Lower leg skin (tissue), 4 donors: ENCODE data around the gene ARMS2. TPM values are rescaled to one million over a fixed set of nuclear protein-coding genes. Genes with fewer than 3 reads are reported as not detected.

Experiments used
- DNase-seq, 2 donors: peaks; one replicate each; pipeline ENCODE4 v3.0.0-alpha.2; 2019; ENCODE audit warnings: low spot score in 2 of 2
- H3K4me3 ChIP-seq: fragments of 200-600 bp; sonication (generic); 2 replicates; pipeline ENCODE4 v1.5.1; 2017; ENCODE audit warnings: mild to moderate bottlenecking, low read depth; ENCODE audit not compliant: poor library complexity, severe bottlenecking
- POLR2A ChIP-seq, 2 donors: fragments of 450-650 bp; IDR thresholded peaks; one replicate each; pipeline ENCODE4 v1.6.1; 2016 to 2017; ENCODE audit warnings: antibody characterized with exemption in 2 of 2, mild to moderate bottlenecking in 1 of 2, moderate library complexity in 1 of 2
- WGBS, 2 donors: methylation state at CpG; one replicate each; pipeline ENCODE4 v1.1.5; 2018; 5-methylcytosine and 5-hydroxymethylcytosine counted together
- intact Hi-C: fragments of 100-400 bp; cut with DNase I; formaldehyde crosslinking; loops from one replicate; pipeline ENCODE4 v1.15.0; 2023; ENCODE audit warnings: low total_unique reads
- microRNA-seq, 2 donors: library from miRNA; unstranded; fragments of <30 nt; microRNA quantifications; one replicate each; pipeline ENCODE4, GENCODE V29; 2016; ENCODE audit warnings: borderline replicate concordance in 2 of 2, borderline number of aligned reads in 1 of 2
- total RNA-seq, 4 donors: library from RNA; depleted of rRNA; stranded (reverse); fragments of >200 nt; gene quantifications; one replicate each; pipeline ENCODE4 v1.1.0, GENCODE V29; 2016
- TF ChIP-seq, protein P1 (sequence below), 3 donors: fragments of 450-650 bp; IDR thresholded peaks; one replicate each; pipeline ENCODE4 v1.5.1; 2016; ENCODE audit warnings: antibody characterized with exemption in 3 of 3, mild to moderate bottlenecking in 3 of 3, moderate library complexity in 2 of 3

The ARMS2 gene
- total RNA-seq, 4 donors from 2014 or later = not detected

DNA sequence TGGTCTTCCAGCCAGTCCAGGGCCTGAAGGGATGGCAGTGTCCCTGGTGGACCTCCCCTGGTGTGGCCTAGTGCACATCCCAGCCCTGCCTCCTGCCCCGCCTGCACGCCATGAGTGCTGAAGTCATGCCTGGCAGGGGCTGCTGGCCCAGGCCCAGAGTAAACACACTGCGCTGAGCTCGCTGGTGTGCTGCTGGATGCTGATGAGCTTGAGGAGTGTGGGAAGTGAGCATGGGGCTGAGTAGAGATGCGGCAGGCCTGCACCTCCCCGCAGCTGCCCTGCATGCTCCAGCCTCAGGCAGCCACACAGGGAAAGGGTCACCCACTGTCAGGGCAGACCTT lies 50.1 kb downstream of the ARMS2 start:
- 24 to 30% methylated on average over 5 to 6 of the region's 6 CpGs for WGBS, 2 donors
- no peak overlapping the region for H3K4me3 ChIP-seq
- intact Hi-C loops = no loop called here
- TF ChIP-seq POLR2A (IDR thresholded peaks at IDR 0.05) = no peak
- TF ChIP-seq, protein P1, sequence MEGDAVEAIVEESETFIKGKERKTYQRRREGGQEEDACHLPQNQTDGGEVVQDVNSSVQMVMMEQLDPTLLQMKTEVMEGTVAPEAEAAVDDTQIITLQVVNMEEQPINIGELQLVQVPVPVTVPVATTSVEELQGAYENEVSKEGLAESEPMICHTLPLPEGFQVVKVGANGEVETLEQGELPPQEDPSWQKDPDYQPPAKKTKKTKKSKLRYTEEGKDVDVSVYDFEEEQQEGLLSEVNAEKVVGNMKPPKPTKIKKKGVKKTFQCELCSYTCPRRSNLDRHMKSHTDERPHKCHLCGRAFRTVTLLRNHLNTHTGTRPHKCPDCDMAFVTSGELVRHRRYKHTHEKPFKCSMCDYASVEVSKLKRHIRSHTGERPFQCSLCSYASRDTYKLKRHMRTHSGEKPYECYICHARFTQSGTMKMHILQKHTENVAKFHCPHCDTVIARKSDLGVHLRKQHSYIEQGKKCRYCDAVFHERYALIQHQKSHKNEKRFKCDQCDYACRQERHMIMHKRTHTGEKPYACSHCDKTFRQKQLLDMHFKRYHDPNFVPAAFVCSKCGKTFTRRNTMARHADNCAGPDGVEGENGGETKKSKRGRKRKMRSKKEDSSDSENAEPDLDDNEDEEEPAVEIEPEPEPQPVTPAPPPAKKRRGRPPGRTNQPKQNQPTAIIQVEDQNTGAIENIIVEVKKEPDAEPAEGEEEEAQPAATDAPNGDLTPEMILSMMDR (IDR thresholded peaks at IDR 0.05) = no peak
- DNase-seq = peak; percentile 63 to 92

DNA sequence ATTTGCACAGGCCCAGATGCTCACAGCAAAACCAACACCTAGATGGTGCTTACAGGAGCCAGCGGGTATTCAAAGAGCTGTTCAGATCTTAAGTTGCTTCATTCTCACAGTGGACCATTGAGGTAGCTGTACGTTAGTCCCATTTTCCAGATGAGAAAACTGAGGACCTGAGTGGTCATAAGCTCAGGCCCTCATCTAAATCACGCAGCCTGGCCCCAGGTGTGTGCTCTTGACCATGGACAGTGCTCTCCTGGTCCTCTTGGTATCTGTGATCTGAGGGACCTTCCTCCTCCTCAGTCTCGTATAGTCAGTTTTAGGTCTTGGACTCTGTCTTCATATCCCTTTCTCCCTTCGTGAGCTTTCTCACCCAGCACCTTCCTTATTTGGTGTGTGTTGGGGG lies 50.6 kb downstream of the ARMS2 start:
- intact Hi-C loops = no loop called here
- H3K4me3 ChIP-seq = no peak overlapping the region
- TF ChIP-seq, protein P1 (IDR thresholded peaks at IDR 0.05) = no peak
- TF ChIP-seq POLR2A (IDR thresholded peaks at IDR 0.05) = no peak
- WGBS, 2 donors = 96 to 98% methylated on average over 5 of the region's 5 CpGs
- DNase-seq = no peak

DNA sequence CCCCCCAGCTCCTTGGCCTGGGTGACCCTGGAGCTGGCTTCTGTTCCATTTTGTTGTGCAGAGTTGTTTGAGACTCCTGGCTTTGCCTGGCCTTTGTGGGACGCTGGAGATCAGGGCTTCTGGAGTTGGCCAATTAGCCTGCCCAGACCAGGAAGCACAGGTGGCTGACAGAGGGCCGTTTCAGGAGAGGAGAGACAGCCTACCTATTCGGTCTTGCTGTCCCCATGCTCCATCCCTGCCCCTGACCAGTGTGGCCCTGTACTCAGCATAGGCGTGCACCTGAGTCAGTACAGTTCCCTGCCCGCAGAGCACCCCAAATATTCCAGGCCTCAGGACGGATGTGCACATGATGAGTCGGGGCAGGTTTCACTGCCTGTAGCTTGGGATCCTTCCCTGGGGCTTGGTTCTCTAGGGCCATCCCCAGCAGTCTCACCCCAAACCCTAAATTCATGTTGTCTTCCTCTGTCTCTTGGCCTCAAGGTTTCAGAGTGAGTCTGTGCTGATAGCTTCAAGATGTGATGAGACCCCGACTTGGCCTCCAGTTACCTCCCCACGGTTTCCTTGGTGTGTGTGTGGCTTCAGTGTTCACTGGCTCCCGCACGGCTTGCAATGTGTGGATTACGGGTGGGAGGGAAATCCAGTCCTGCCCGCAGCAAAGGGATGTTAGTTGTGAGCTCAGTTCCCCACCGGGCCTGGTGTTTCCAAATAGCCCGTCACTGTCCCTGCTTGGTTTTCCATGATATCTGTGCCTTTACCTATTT lies 51.6 kb downstream of the ARMS2 start:
- intact Hi-C loops = no loop called here
- no peak for DNase-seq
- no peak overlapping the region for H3K4me3 ChIP-seq
- TF ChIP-seq POLR2A (IDR thresholded peaks at IDR 0.05) = no peak
- TF ChIP-seq, protein P1 (IDR thresholded peaks at IDR 0.05) = no peak
- 88 to 95% methylated on average over 15 of the region's 15 CpGs for WGBS, 2 donors

Small RNAs within 50 kb of the gene (microRNA-seq; reads per million reads assigned to microRNA genes)
- gene MIR3941 = 0 to 0.57 reads per million in 2 donors

Other genes starting within 250 kb of the ARMS2 start
- 10 to 100 TPM in 2 of 4 donors, 1 to 10 TPM in 2; 2.7 to 16.4 (median 9.0) TPM for gene BTBD16, start 183.4 kb upstream of the ARMS2 start, total RNA-seq
- gene PLEKHA1, start 79.9 kb upstream of the ARMS2 start, total RNA-seq = 100 to 1,000 TPM in 2 of 4 donors, 10 to 100 TPM in 2; 83.6 to 116 (median 105) TPM
- gene HTRA1, start 6.9 kb downstream of the ARMS2 start, total RNA-seq = 100 to 1,000 TPM in 1 of 4 donors, 10 to 100 TPM in 3; 71.0 to 113 (median 84.1) TPM
- under 1 TPM in 3 of 4 donors, not detected in 1; 0.04 to 0.29 (median 0.26) TPM for gene DMBT1, start 106.1 kb downstream of the ARMS2 start, total RNA-seq
- not detected for gene C10orf120, start 245.2 kb downstream of the ARMS2 start, total RNA-seq